ENCODE data around the gene AGPS.

AGPS gene

GRCh38 chr2:177474301-177474700 lies 81.7 kb downstream of the AGPS start:
- H3K4me3 ChIP-seq (ENCODE audit: control insufficient read depth, low read depth, low read length) = no peak overlapping the region
- no peak for DNase-seq (ENCODE audit: low read depth)
- no peak for TF ChIP-seq CTCF (IDR thresholded peaks at IDR 0.05; ENCODE audit: control insufficient read depth, insufficient read depth, low read depth, low read length, missing control alignments)

- no peak overlapping the region for H3K4me3 ChIP-seq (ENCODE audit: control insufficient read depth, low read depth, low read length)
- DNase-seq (ENCODE audit: low read depth) = peak; percentile 3
- no peak for TF ChIP-seq CTCF (IDR thresholded peaks at IDR 0.05; ENCODE audit: control insufficient read depth, insufficient read depth, low read depth, low read length, missing control alignments)
Measured at GRCh38 chr2:177474998-177475397, 82.4 kb downstream of the AGPS start.

- H3K4me3 ChIP-seq (ENCODE audit: control insufficient read depth, low read depth, low read length) = no peak overlapping the region
- DNase-seq (ENCODE audit: low read depth) = no peak
- TF ChIP-seq CTCF (IDR thresholded peaks at IDR 0.05; ENCODE audit: control insufficient read depth, insufficient read depth, low read depth, low read length, missing control alignments) = no peak
Measured at GRCh38 chr2:177476897-177477296, 84.3 kb downstream of the AGPS start.

GRCh38 chr2:177478029-177478428 lies 85.5 kb downstream of the AGPS start:
- no peak overlapping the region for H3K4me3 ChIP-seq (ENCODE audit: control insufficient read depth, low read depth, low read length)
- DNase-seq (ENCODE audit: low read depth) = no peak
- no peak for TF ChIP-seq CTCF (IDR thresholded peaks at IDR 0.05; ENCODE audit: control insufficient read depth, insufficient read depth, low read depth, low read length, missing control alignments)

- H3K4me3 ChIP-seq (ENCODE audit: control insufficient read depth, low read depth, low read length) = no peak overlapping the region
- no peak for DNase-seq (ENCODE audit: low read depth)
Measured at GRCh38 chr2:177478907-177479306, 86.3 kb downstream of the AGPS start.

GRCh38 chr2:177482195-177482594 lies 89.6 kb downstream of the AGPS start:
- no peak for DNase-seq (ENCODE audit: low read depth)
- no peak overlapping the region for H3K4me3 ChIP-seq (ENCODE audit: control insufficient read depth, low read depth, low read length)
- no peak for TF ChIP-seq CTCF (IDR thresholded peaks at IDR 0.05; ENCODE audit: control insufficient read depth, insufficient read depth, low read depth, low read length, missing control alignments)

More at GRCh38 chr2:177478907-177479306, 86.3 kb downstream of the AGPS start:
- TF ChIP-seq CTCF (IDR thresholded peaks at IDR 0.05; ENCODE audit: control insufficient read depth, insufficient read depth, low read depth, low read length, missing control alignments) = no peak

GRCh38 chr2:177483531-177483930 lies 91.0 kb downstream of the AGPS start:
- no peak for DNase-seq (ENCODE audit: low read depth)
- TF ChIP-seq CTCF (IDR thresholded peaks at IDR 0.05; ENCODE audit: control insufficient read depth, insufficient read depth, low read depth, low read length, missing control alignments) = no peak
- no peak overlapping the region for H3K4me3 ChIP-seq (ENCODE audit: control insufficient read depth, low read depth, low read length)
